ENCODE data around the gene KRT16. TPM values are rescaled to one million over a fixed set of nuclear protein-coding genes. Genes with fewer than 3 reads are reported as not detected.

Gene KRT16
- total and polyA plus RNA-seq, 3 donors from 2014 or later: not detected

DNA sequence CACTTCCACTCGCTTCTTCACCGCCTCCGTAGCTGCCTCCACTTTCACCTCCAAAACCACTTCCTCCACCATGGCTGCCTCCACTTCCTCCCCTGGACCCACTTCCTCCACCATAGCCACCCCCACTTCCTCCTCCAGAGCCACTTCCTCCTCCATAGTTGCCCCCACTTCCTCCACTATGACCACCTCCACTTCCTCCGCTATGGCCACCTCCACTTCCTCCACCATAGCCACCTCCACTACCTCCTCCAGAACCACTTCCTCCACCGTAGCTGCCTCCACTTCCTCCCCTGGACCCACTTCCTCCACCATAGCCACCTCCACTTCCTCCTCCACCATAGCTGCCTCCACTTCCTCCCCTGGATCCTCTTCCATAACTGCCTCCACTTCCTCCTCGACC is 45.2 kb downstream of the KRT16 start:
- 83 to 89% methylated on average over 6 of the region's 6 CpGs for WGBS, 2 donors
- intact Hi-C loops (cut with DNase I; ENCODE audit: low total_unique reads): no loop called here

DNA sequence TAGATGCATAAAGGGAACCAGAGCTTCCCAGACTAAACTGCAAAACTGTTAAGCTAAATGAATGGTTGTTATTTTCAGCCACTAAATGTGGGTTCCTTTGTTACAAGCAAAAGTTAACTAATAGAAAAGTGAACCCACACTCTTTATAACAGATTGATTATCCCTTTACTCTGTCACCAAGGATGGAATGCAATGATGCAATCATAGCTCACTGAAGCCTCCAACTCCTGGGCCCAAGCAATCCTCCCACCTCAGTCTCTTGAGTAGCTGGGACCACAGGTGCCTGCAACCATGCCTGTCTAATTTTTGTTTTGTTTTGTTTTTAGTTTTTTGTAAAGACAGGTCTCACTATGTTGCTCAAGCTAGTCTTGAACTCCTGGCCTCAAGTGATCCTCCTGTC is 47.2 kb downstream of the KRT16 start:
- H3K27ac ChIP-seq: no peak overlapping the region
- no peaks in the 10 kb centered on the region for H3K36me3 ChIP-seq (ENCODE audit: low read depth, missing control alignments)
- TF ChIP-seq, protein P1, sequence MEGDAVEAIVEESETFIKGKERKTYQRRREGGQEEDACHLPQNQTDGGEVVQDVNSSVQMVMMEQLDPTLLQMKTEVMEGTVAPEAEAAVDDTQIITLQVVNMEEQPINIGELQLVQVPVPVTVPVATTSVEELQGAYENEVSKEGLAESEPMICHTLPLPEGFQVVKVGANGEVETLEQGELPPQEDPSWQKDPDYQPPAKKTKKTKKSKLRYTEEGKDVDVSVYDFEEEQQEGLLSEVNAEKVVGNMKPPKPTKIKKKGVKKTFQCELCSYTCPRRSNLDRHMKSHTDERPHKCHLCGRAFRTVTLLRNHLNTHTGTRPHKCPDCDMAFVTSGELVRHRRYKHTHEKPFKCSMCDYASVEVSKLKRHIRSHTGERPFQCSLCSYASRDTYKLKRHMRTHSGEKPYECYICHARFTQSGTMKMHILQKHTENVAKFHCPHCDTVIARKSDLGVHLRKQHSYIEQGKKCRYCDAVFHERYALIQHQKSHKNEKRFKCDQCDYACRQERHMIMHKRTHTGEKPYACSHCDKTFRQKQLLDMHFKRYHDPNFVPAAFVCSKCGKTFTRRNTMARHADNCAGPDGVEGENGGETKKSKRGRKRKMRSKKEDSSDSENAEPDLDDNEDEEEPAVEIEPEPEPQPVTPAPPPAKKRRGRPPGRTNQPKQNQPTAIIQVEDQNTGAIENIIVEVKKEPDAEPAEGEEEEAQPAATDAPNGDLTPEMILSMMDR (IDR thresholded peaks at IDR 0.05): no peak
- no peak for TF ChIP-seq POLR2A (IDR thresholded peaks at IDR 0.05)
- no peak overlapping the region for H3K4me3 ChIP-seq
- DNase-seq: no peak
- intact Hi-C loops (cut with DNase I; ENCODE audit: low total_unique reads): no loop called here
- H3K4me1 ChIP-seq: no peaks in the 10 kb centered on the region
- no peaks in the 10 kb centered on the region for H3K27me3 ChIP-seq
- no peaks in the 10 kb centered on the region for H3K9me3 ChIP-seq

More for the DNA sequence above, 45.2 kb downstream of the KRT16 start:
- Histone ChIP-seq H3K36me3 (ENCODE audit: low read depth, missing control alignments) (no peaks in the 10 kb centered on the region), H3K4me3 (no peak overlapping the region), H3K27me3 (no peaks in the 10 kb centered on the region), H3K9me3 (no peaks in the 10 kb centered on the region), H3K27ac (no peak overlapping the region), H3K4me1 (no peaks in the 10 kb centered on the region)
- TF ChIP-seq POLR2A (IDR thresholded peaks at IDR 0.05): no peak
- TF ChIP-seq, protein P1 (IDR thresholded peaks at IDR 0.05): no peak
- DNase-seq: no peak

DNA sequence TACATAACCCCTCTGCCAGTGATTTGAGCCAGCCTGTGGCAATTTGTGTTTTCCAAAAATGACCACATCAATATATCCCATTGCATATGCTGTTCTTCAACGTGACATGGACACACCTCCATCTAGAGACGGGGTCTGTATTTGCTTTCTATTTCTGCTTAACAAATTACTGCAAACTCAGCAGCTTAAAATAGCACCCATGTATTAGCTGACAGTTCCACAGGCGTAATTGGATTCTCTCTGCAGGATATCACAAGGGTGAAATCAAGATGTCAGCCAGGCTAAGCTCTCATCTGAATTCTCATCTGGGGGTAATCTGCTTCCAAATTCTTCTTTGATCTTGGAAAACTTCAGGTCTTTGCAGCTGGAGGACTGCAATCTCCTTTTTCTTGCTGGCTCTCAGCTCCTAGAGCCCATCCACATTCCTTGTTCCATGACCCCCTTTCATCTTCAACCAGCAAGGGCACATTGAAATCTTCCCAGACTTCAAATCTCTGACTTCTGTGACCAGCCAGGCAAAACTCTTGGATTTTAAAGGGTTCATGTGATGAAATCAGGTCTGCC is 48.9 kb downstream of the KRT16 start:
- H3K27me3 ChIP-seq: no peaks in the 10 kb centered on the region
- TF ChIP-seq, protein P1 (IDR thresholded peaks at IDR 0.05): no peak
- no peak for TF ChIP-seq POLR2A (IDR thresholded peaks at IDR 0.05)
- intact Hi-C loops (cut with DNase I; ENCODE audit: low total_unique reads): no loop called here

DNA sequence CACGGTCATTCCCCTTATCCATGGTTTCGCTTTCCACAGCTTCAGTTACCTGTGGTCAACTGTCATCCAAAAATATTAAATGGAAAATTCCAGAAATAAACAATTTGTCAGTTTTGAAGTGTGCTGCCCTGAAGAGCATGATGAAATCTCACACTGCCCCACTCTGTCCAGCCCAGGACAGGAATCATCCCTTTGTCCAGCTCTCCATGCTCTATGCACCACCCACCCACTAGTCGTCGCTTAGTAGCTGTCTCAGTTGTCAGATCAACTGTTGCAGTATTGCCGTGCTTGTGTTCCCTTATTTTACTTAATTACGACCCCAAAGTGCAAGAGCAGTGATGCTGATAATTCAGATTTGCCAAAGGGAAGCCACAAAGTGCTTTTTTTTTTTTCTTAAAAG is 51.0 kb downstream of the KRT16 start:
- no peak overlapping the region for H3K27ac ChIP-seq
- 84 to 91% methylated on average over 6 of the region's 6 CpGs for WGBS, 2 donors

More for the DNA sequence above, 48.9 kb downstream of the KRT16 start:
- H3K9me3 ChIP-seq: no peaks in the 10 kb centered on the region
- DNase-seq: no peak
- no peaks in the 10 kb centered on the region for H3K36me3 ChIP-seq (ENCODE audit: low read depth, missing control alignments)
- WGBS, 2 donors: 66 to 70% methylated on average over 3 of the region's 3 CpGs
- no peak overlapping the region for H3K4me3 ChIP-seq
- no peak overlapping the region for H3K27ac ChIP-seq
- no peaks in the 10 kb centered on the region for H3K4me1 ChIP-seq

More for the DNA sequence above, 51.0 kb downstream of the KRT16 start:
- Histone ChIP-seq H3K27me3 (no peaks in the 10 kb centered on the region), H3K4me1 (no peaks in the 10 kb centered on the region), H3K4me3 (no peak overlapping the region), H3K36me3 (ENCODE audit: low read depth, missing control alignments) (no peaks in the 10 kb centered on the region), H3K9me3 (no peaks in the 10 kb centered on the region)
- no peak for DNase-seq
- no peak for TF ChIP-seq POLR2A (IDR thresholded peaks at IDR 0.05)
- TF ChIP-seq, protein P1 (IDR thresholded peaks at IDR 0.05): no peak
- intact Hi-C loops (cut with DNase I; ENCODE audit: low total_unique reads): no loop called here

Other genes starting within 250 kb of the KRT16 start
- gene KRT33B, start 243.0 kb downstream of the KRT16 start, total RNA-seq: under 1 TPM in 1 of 2 donors, not detected in 1; 0.25 TPM
- not detected for gene KRT33B, start 243.0 kb downstream of the KRT16 start, polyA plus RNA-seq (ENCODE audit: insufficient read depth, low read depth, low replicate concordance)
- gene KRT34, start 230.5 kb downstream of the KRT16 start, total RNA-seq: under 1 TPM; 0.50 to 0.55 TPM
- 1.2 TPM for gene KRT34, start 230.5 kb downstream of the KRT16 start, polyA plus RNA-seq (ENCODE audit: insufficient read depth, low read depth, low replicate concordance)
- gene KRT31, start 215.2 kb downstream of the KRT16 start, total RNA-seq: under 1 TPM in 1 of 2 donors, not detected in 1; 0.74 TPM
- 0.53 TPM for gene KRT31, start 215.2 kb downstream of the KRT16 start, polyA plus RNA-seq (ENCODE audit: insufficient read depth, low read depth, low replicate concordance)
- gene KRT37, start 188.2 kb downstream of the KRT16 start, total RNA-seq: not detected
- not detected for gene KRT37, start 188.2 kb downstream of the KRT16 start, polyA plus RNA-seq (ENCODE audit: insufficient read depth, low read depth, low replicate concordance)
- not detected for gene KRT38, start 171.8 kb downstream of the KRT16 start, total RNA-seq
- gene KRT38, start 171.8 kb downstream of the KRT16 start, polyA plus RNA-seq (ENCODE audit: insufficient read depth, low read depth, low replicate concordance): not detected
- under 1 TPM in 1 of 2 donors, not detected in 1; 0.19 TPM for gene KRT32, start 145.4 kb downstream of the KRT16 start, total RNA-seq
- not detected for gene KRT32, start 145.4 kb downstream of the KRT16 start, polyA plus RNA-seq (ENCODE audit: insufficient read depth, low read depth, low replicate concordance)
- gene KRT35, start 131.6 kb downstream of the KRT16 start, total RNA-seq: not detected
- 0.18 TPM for gene KRT35, start 131.6 kb downstream of the KRT16 start, polyA plus RNA-seq (ENCODE audit: insufficient read depth, low read depth, low replicate concordance)
- under 1 TPM; 0.24 to 0.43 TPM for gene KRT36, start 122.9 kb downstream of the KRT16 start, total RNA-seq
- gene KRT36, start 122.9 kb downstream of the KRT16 start, polyA plus RNA-seq (ENCODE audit: insufficient read depth, low read depth, low replicate concordance): 0.24 TPM
- 1 to 10 TPM; 2.4 to 7.7 TPM for gene KRT13, start 107.2 kb downstream of the KRT16 start, total RNA-seq
- 21.4 TPM for gene KRT13, start 107.2 kb downstream of the KRT16 start, polyA plus RNA-seq (ENCODE audit: insufficient read depth, low read depth, low replicate concordance)
- 10 to 100 TPM in 1 of 2 donors, 1 to 10 TPM in 1; 5.8 to 19.4 TPM for gene KRT15, start 93.9 kb downstream of the KRT16 start, total RNA-seq
- 21.7 TPM for gene KRT15, start 93.9 kb downstream of the KRT16 start, polyA plus RNA-seq (ENCODE audit: insufficient read depth, low read depth, low replicate concordance)
- 1 to 10 TPM; 3.9 to 5.5 TPM for gene KRT19, start 84.5 kb downstream of the KRT16 start, total RNA-seq
- gene KRT19, start 84.5 kb downstream of the KRT16 start, polyA plus RNA-seq (ENCODE audit: insufficient read depth, low read depth, low replicate concordance): 49.5 TPM
- gene KRT9, start 40.7 kb downstream of the KRT16 start, total RNA-seq: under 1 TPM in 1 of 2 donors, not detected in 1; 0.43 TPM
- gene KRT9, start 40.7 kb downstream of the KRT16 start, polyA plus RNA-seq (ENCODE audit: insufficient read depth, low read depth, low replicate concordance): 0.29 TPM
- gene KRT14, start 25.9 kb downstream of the KRT16 start, total RNA-seq: under 1 TPM in 1 of 2 donors, not detected in 1; 0.24 TPM
- gene KRT14, start 25.9 kb downstream of the KRT16 start, polyA plus RNA-seq (ENCODE audit: insufficient read depth, low read depth, low replicate concordance): 0.37 TPM
- 10 to 100 TPM; 13.3 to 26.0 TPM for gene KRT17, start 11.8 kb upstream of the KRT16 start, total RNA-seq
- gene KRT17, start 11.8 kb upstream of the KRT16 start, polyA plus RNA-seq (ENCODE audit: insufficient read depth, low read depth, low replicate concordance): 12.2 TPM
- gene EIF1, start 76.1 kb upstream of the KRT16 start, total RNA-seq: 100 to 1,000 TPM; 274 to 338 TPM
- 1,078 TPM for gene EIF1, start 76.1 kb upstream of the KRT16 start, polyA plus RNA-seq (ENCODE audit: insufficient read depth, low read depth, low replicate concordance)
- not detected for gene GAST, start 99.6 kb upstream of the KRT16 start, total RNA-seq
- gene GAST, start 99.6 kb upstream of the KRT16 start, polyA plus RNA-seq (ENCODE audit: insufficient read depth, low read depth, low replicate concordance): not detected
- 1 to 10 TPM; 2.9 to 5.3 TPM for gene HAP1, start 121.9 kb upstream of the KRT16 start, total RNA-seq
- 1.9 TPM for gene HAP1, start 121.9 kb upstream of the KRT16 start, polyA plus RNA-seq (ENCODE audit: insufficient read depth, low read depth, low replicate concordance)
- 10 to 100 TPM; 36.8 to 38.9 TPM for gene JUP, start 173.9 kb upstream of the KRT16 start, total RNA-seq
- gene JUP, start 173.9 kb upstream of the KRT16 start, polyA plus RNA-seq (ENCODE audit: insufficient read depth, low read depth, low replicate concordance): 22.5 TPM
- gene P3H4, start 199.2 kb upstream of the KRT16 start, total RNA-seq: 10 to 100 TPM in 1 of 2 donors, 1 to 10 TPM in 1; 9.9 to 13.9 TPM
- gene P3H4, start 199.2 kb upstream of the KRT16 start, polyA plus RNA-seq (ENCODE audit: insufficient read depth, low read depth, low replicate concordance): 6.9 TPM
- gene FKBP10, start 200.2 kb upstream of the KRT16 start, total RNA-seq: 10 to 100 TPM; 31.4 to 36.5 TPM
- gene FKBP10, start 200.2 kb upstream of the KRT16 start, polyA plus RNA-seq (ENCODE audit: insufficient read depth, low read depth, low replicate concordance): 37.8 TPM
- 10 to 100 TPM; 61.9 to 74.3 TPM for gene NT5C3B, start 223.5 kb upstream of the KRT16 start, total RNA-seq
- gene NT5C3B, start 223.5 kb upstream of the KRT16 start, polyA plus RNA-seq (ENCODE audit: insufficient read depth, low read depth, low replicate concordance): 214 TPM
- gene KLHL10, start 225.1 kb upstream of the KRT16 start, total RNA-seq: 10 to 100 TPM; 31.8 to 76.3 TPM
- 130 TPM for gene KLHL10, start 225.1 kb upstream of the KRT16 start, polyA plus RNA-seq (ENCODE audit: insufficient read depth, low read depth, low replicate concordance)